Body of pancreas (tissue), 4 donors: Measurements from ENCODE around the gene SIGLEC8. TPM values are rescaled to one million over a fixed set of nuclear protein-coding genes. Genes with fewer than 3 reads are reported as not detected.
"Not testable (repeated sequence)": the region's sequence is repeated elsewhere in the genome, so short reads cannot be mapped to it uniquely, and the experiment has no call there.

Experiments
- ATAC-seq: fragments of 150-250 bp; one replicate; pipeline ENCODE4 v1.9.1; 2016
- DNase-seq, 4 donors: peaks; one replicate each; pipeline ENCODE4 v3.0.0-alpha.2; 2019
- H3K27ac ChIP-seq, 4 donors: fragments of 200-600 bp; sonication (generic); 1 replicate in 3 of 4; 2 replicates in 1 of 4; pipeline versions ENCODE4 v1.5.1 to v1.6.1; 2016 to 2019; ENCODE audit warnings: mild to moderate bottlenecking in 1 of 4, mixed read lengths in 1 of 4, moderate library complexity in 1 of 4
- H3K27me3 ChIP-seq, 2 donors: fragments of 200-600 bp; sonication (generic); one replicate each; pipeline ENCODE4 v1.6.0; 2016; ENCODE audit warnings: mild to moderate bottlenecking in 1 of 2
- H3K36me3 ChIP-seq, 2 donors: fragments of 200-600 bp; sonication (generic); replicated peaks in 1 of 2; 2 replicates each; pipeline ENCODE4 v1.5.1; 2016; ENCODE audit warnings: low read depth in 2 of 2; ENCODE audit not compliant: insufficient read depth in 1 of 2
- H3K4me1 ChIP-seq: fragments of 200-600 bp; sonication (generic); one replicate; pipeline ENCODE4 v1.6.0; 2016
- H3K4me3 ChIP-seq, 2 donors: fragments of 200-600 bp; sonication (generic); 1 replicate in 1 of 2; 2 replicates in 1 of 2; pipeline ENCODE4 v1.5.1; 2016 to 2019
- H3K9me3 ChIP-seq, 3 donors: fragments of 200-600 bp; sonication (generic); 1 replicate in 2 of 3; 2 replicates in 1 of 3; pipeline ENCODE4 v1.5.1; 2016
- POLR2A ChIP-seq, 3 donors: fragments of 450-650 bp; IDR thresholded peaks; one replicate each; pipeline ENCODE4 v1.6.1; 2016; ENCODE audit warnings: antibody characterized with exemption in 3 of 3, mild to moderate bottlenecking in 2 of 3
- WGBS, 2 donors: methylation state at CpG; one replicate each; pipeline ENCODE4 v1.1.5; 2017; 5-methylcytosine and 5-hydroxymethylcytosine counted together
- intact Hi-C: fragments of 100-400 bp; cut with DNase I; formaldehyde crosslinking; loops from one replicate; pipeline ENCODE4 v1.15.1; 2023
- total RNA-seq, 2 donors: library from RNA; depleted of rRNA; stranded (reverse); fragments of >200 nt; gene quantifications; one replicate each; pipeline ENCODE4 v1.1.0, GENCODE V29; 2016
- TF ChIP-seq, protein P1 (sequence below), 7 experiments: fragments of 450-650 bp in 4 of 7; fragments of 200-600 bp in 3 of 7; sonication (generic) in 3 of 7; IDR thresholded peaks; one replicate each; pipeline ENCODE4 v1.5.1; 2016 to 2019; ENCODE audit warnings: antibody characterized with exemption in 7 of 7

Gene SIGLEC8
- total RNA-seq, 2 donors from 2014 or later = 0.52 TPM; not detected in 1

DNA sequence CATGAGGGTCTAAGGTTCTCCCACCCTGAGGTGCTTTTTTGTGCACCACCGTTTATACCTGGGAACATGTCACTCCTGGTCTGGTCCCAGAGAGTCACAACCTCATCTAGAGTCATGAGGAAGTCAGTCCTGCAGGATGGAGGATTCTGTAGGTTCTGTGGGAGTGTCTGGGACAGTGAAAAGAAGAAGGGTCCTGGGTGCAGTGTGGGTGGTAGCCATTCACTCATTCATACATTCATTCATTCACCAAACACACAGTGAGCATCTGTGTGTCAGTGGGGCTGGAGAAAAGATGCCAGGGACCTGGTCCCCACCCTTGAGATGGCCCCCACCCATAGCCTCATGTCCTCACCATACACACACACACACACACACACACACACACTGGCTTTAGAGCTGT is 11.4 kb upstream of the SIGLEC8 start:
- intact Hi-C loops = loop anchor here (10.0 kb wide), 1 partner anchor 185 kb away; no protein-coding TSS in a partner anchor
- 14 to 33% methylated on average over 1 of the region's 1 CpG for WGBS, 2 donors

DNA sequence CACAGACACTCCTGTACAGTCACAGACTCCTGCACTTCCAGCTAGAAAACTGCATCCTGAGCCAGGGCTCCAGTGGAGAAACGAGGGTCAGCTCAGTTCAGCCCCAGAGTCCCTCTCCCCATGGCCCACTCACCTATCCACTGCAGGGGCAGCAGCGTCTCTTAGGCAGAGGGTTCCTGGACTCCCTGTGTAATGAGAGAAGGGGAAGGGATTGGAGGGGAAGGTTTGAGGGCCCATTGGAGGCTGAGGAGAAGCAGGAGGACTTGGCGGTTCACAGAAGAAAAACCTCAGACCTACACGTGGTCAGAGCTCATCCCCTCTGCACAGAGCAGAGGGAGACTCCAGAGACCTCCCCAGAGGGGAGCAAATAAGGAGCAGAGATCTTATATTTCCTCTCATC is 10.9 kb upstream of the SIGLEC8 start:
- intact Hi-C loops = no loop called here
- 28 to 38% methylated on average over 4 of the region's 4 CpGs for WGBS, 2 donors

More for the DNA sequence above, 11.4 kb upstream of the SIGLEC8 start:
- H3K36me3 ChIP-seq = no peaks in the 10 kb centered on the region
- no peak overlapping the region for H3K4me3 ChIP-seq
- H3K27me3 ChIP-seq = no peaks in the 10 kb centered on the region
- no peak for DNase-seq
- no peaks in the 10 kb centered on the region for H3K9me3 ChIP-seq
- no peaks in the 10 kb centered on the region for H3K4me1 ChIP-seq
- TF ChIP-seq, protein P1, sequence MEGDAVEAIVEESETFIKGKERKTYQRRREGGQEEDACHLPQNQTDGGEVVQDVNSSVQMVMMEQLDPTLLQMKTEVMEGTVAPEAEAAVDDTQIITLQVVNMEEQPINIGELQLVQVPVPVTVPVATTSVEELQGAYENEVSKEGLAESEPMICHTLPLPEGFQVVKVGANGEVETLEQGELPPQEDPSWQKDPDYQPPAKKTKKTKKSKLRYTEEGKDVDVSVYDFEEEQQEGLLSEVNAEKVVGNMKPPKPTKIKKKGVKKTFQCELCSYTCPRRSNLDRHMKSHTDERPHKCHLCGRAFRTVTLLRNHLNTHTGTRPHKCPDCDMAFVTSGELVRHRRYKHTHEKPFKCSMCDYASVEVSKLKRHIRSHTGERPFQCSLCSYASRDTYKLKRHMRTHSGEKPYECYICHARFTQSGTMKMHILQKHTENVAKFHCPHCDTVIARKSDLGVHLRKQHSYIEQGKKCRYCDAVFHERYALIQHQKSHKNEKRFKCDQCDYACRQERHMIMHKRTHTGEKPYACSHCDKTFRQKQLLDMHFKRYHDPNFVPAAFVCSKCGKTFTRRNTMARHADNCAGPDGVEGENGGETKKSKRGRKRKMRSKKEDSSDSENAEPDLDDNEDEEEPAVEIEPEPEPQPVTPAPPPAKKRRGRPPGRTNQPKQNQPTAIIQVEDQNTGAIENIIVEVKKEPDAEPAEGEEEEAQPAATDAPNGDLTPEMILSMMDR (IDR thresholded peaks at IDR 0.05) = no peak
- TF ChIP-seq POLR2A (IDR thresholded peaks at IDR 0.05) = no peak
- H3K27ac ChIP-seq = no peak overlapping the region
- no peak for ATAC-seq

DNA sequence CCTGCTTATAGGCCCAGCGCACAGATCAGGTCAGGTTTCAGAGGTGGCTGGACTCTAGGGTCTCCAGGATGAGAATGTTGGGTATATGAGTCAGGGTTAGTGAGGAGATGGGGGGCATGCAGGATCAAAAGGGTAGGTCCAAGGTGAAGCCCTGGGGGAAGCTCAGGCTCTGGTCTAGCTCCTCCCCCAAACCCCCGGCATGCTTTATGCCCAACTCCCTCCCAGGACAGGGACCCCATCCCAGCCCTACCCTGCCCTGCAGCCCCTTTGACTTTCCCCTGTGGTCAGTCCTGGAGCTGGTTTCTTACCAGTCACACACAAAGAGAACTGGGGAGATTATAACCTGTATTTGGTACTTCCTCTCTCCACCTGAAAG is 10.3 kb upstream of the SIGLEC8 start:
- ATAC-seq (no peak), DNase-seq (no peak)
- H3K4me3 ChIP-seq = no peak overlapping the region
- TF ChIP-seq, protein P1 (IDR thresholded peaks at IDR 0.05) = no peak
- intact Hi-C loops = no loop called here
- H3K36me3 ChIP-seq = no peaks in the 10 kb centered on the region
- no peaks in the 10 kb centered on the region for H3K4me1 ChIP-seq
- no peaks in the 10 kb centered on the region for H3K9me3 ChIP-seq
- 42 to 54% methylated on average over 2 of the region's 2 CpGs for WGBS, 2 donors
- no peak overlapping the region for H3K27ac ChIP-seq
- no peaks in the 10 kb centered on the region for H3K27me3 ChIP-seq

More for the DNA sequence above, 10.9 kb upstream of the SIGLEC8 start:
- no peak for DNase-seq
- TF ChIP-seq, protein P1 (IDR thresholded peaks at IDR 0.05) = no peak
- no peak for TF ChIP-seq POLR2A (IDR thresholded peaks at IDR 0.05)
- H3K9me3 ChIP-seq = no peaks in the 10 kb centered on the region
- no peaks in the 10 kb centered on the region for H3K27me3 ChIP-seq
- no peaks in the 10 kb centered on the region for H3K4me1 ChIP-seq
- H3K27ac ChIP-seq = no peak overlapping the region
- no peak overlapping the region for H3K4me3 ChIP-seq
- no peak for ATAC-seq
- H3K36me3 ChIP-seq = no peaks in the 10 kb centered on the region

DNA sequence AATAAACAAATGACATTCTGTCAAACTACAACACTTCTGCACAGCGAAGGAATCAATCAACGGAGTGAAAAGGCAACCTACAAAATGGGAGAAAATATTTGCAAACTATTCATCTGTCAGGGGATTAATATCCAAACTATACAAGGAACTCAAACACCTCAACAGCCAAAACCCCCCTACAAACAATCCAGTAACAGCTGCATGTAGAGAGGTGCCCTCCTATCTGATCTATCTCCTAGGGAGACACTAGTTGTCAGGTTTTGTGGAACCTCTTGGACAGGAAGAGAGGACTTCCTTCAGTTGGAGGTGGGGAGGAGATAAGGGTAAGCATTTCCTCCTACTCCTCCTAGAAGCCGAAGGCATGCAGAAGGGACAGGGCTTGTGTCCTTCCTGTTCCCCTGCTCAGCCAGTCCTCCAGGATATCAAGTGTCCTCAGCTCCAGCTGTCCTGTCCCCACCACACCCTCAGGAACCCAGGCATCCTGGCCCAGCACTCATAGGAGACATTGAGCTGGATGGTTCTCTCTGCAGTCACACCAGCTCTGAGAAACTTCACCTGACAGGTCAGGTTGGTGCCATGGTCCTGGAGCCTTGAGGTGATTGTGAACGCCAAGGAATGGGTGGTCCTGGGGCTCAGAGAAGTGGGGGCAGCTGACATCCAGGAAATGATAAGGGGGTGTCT is 9.8 kb upstream of the SIGLEC8 start:
- intact Hi-C loops = no loop called here
- Histone ChIP-seq H3K4me3 (no peak overlapping the region), H3K27me3 (no peaks in the 10 kb centered on the region), H3K27ac (no peak overlapping the region), H3K4me1 (no peaks in the 10 kb centered on the region), H3K36me3 (no peaks in the 10 kb centered on the region), H3K9me3 (no peaks in the 10 kb centered on the region)
- WGBS, 2 donors = 43 to 50% methylated on average over 3 to 4 of the region's 4 CpGs
- no peak for TF ChIP-seq POLR2A (IDR thresholded peaks at IDR 0.05)
- TF ChIP-seq, protein P1 (IDR thresholded peaks at IDR 0.05) = no peak
- DNase-seq = no peak
- ATAC-seq = no peak

DNA sequence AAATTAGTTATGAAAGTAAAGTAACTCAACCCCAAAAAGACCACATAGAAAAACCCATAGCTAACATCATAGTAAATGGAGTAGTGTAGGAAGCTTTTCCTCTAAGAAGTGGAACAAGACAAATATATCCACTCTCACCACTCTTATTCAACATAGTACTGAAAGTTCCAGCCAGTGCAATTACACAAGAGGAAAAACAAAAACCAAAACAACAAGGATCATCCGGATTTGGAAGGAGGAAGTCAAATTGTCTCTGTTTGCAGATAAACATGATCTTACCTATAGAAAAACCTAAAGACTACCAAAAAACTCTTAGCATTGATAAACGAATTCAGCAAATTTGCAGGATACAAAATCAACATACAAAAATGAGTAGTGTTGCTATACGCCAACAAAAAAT is 8.5 kb upstream of the SIGLEC8 start:
- DNase-seq (no peak), ATAC-seq (no peak)
- TF ChIP-seq POLR2A (IDR thresholded peaks at IDR 0.05) = no peak
- TF ChIP-seq, protein P1 (IDR thresholded peaks at IDR 0.05) = no peak
- H3K4me3 ChIP-seq = no peak overlapping the region
- no peaks in the 10 kb centered on the region for H3K27me3 ChIP-seq
- no peaks in the 10 kb centered on the region for H3K36me3 ChIP-seq
- H3K27ac ChIP-seq = no peak overlapping the region
- intact Hi-C loops = no loop called here
- 33 to 41% methylated on average over 3 of the region's 3 CpGs for WGBS, 2 donors
- H3K4me1 ChIP-seq = no peaks in the 10 kb centered on the region
- H3K9me3 ChIP-seq = no peaks in the 10 kb centered on the region

DNA sequence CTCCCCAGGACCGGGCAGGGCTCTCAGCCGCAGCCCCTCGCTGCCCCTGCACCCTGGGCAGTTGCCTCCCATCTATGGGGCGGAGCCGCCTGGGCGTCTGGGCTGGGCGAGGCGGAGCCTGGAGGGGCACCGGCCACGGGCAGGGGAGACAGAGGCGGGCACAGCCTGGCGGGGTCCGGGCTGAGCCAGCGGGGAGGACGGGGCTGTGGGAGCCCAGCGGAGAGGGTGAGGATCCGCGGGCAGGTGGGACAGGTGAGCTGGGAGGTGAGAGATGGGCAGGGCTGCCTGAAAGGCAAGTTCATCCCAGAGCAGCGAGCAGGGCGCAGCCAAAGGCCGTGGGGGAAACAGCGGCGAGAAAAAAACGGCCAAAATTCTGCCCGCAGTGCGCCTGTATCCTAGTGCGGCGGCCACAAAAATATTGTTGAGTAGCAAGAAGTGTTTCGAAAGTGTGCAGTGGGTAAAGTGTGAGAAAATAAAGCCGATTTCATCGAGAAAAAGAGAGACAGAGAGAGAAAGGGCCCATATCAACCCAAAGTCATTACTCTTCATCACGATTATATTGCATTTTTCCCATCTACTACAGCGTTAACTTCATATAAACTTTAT is 5.8 kb upstream of the SIGLEC8 start:
- not testable (repeated sequence) for H3K27me3 ChIP-seq
- 16 to 29% methylated on average over 15 of the region's 33 CpGs for WGBS, 2 donors

More for the DNA sequence above, 5.8 kb upstream of the SIGLEC8 start:
- H3K4me1 ChIP-seq, intact Hi-C loops, H3K9me3 ChIP-seq, H3K4me3 ChIP-seq, DNase-seq, H3K36me3 ChIP-seq, ATAC-seq, H3K27ac ChIP-seq: not testable (repeated sequence)
